ENCODE measurements around the gene ATL2. TPM values are rescaled to one million over a fixed set of nuclear protein-coding genes. Genes with fewer than 3 reads are reported as not detected.
"Not testable (repeated sequence)": the region's sequence is repeated elsewhere in the genome, so short reads cannot be mapped to it uniquely, and the experiment has no call there.

The ATL2 gene
- total RNA-seq, 1 donor from 2014 or later = 55.8 TPM

DNA sequence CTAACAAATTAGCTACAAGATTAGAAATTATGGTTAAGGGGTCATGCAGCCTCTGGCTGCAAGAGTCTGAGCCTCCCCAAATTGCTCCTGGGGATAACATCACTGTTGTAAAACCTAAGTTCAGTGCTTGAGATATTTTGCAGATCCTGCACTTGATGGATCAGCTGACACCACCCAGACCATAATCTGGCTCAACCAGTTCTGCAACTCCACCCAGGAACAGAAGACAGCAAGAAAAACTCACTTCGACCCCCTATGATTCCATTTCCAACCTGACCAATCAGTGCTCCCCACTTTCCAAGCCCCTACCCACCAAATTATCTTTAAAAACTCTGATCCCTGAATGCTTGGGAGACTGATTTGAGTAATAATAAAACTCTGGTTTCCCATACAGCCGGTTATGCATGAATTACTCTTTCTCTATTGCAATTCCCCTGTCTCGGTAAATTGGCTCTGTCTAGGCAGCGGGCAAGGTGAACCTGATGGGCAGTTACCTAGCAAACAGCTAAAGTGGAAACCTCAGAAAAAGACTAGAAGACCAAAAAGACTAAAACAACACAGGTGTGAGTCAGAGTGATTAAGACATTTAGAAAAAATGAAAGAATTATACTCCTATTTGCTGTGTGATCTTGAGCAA is 35.3 kb upstream of the ATL2 start:
- not testable (repeated sequence) for H3K9ac ChIP-seq (ENCODE audit: low read depth in 1 of 3, low read length in 3 of 3); H3K4me3 ChIP-seq (ENCODE audit: low read length in 3 of 3); H3K27me3 ChIP-seq (ENCODE audit: control insufficient read depth in 3 of 3, insufficient read depth in 3 of 3, low read length in 3 of 3); H3K4me1 ChIP-seq (ENCODE audit: control insufficient read depth in 3 of 3, insufficient read depth in 3 of 3, low read length in 3 of 3); H3K9me3 ChIP-seq (ENCODE audit: control insufficient read depth in 3 of 3, low read length in 3 of 3); H3K36me3 ChIP-seq (ENCODE audit: control insufficient read depth in 3 of 3, insufficient read depth in 3 of 3, low read length in 3 of 3); H3K27ac ChIP-seq (ENCODE audit: low read depth, low read length)

DNA sequence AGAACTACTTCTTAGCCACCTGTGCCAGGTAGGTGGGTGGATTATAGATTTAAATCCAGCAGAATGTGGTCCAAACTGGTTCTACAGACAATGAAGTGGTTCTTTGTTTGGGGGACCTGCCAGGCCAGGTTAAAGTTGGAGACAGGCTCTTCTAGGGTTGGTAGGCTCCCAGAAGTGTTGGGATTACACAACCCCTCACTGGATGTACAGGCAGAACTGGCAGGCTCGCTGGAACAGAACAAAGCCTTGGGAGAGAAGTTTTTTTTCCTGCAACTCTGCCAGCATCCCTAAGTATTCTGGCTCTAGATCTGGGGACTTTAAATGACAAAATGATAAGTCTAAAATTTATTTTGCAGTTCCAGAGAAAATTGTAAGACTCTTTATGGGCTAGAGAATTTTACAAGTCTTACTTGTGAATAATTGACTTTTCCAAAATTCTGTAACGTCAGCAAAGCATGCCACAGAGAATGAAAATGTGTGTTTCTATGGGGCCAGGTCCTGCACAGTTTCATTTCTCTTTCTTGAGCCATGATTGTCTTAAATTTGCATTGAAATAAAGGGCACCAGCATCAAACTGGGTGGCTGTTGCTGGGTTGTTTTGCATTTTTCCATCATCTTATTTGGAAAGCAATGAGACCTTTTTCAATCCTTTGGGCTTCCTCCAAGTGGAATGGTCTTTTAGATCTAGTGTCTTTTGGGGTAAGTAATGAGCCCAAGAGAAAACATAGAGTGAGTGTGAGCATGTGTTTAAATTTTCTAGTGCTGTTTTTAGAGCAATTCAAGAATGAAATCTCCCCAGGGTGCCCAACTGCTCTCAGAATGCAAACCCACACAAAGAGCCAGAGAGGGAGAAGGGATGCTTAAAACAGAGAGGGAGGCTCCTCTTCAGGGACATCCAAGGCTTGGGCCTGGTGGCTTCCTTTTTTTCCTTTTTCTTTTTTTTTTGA is 32.4 kb upstream of the ATL2 start:
- Histone ChIP-seq H3K36me3 (ENCODE audit: control insufficient read depth in 3 of 3, insufficient read depth in 3 of 3, low read length in 3 of 3) (no peaks in the 10 kb centered on the region), H3K27me3 (ENCODE audit: control insufficient read depth in 3 of 3, insufficient read depth in 3 of 3, low read length in 3 of 3) (no peaks in the 10 kb centered on the region), H3K9me3 (ENCODE audit: control insufficient read depth in 3 of 3, low read length in 3 of 3) (peaks cover 0 to 2% (median 0%) of the 10 kb centered on the region in 3 donors), H3K27ac (ENCODE audit: low read depth, low read length) (no peak overlapping the region), H3K4me3 (ENCODE audit: low read length in 3 of 3) (no peak overlapping the region), H3K9ac (ENCODE audit: low read depth in 1 of 3, low read length in 3 of 3) (no peak overlapping the region), H3K4me1 (ENCODE audit: control insufficient read depth in 3 of 3, insufficient read depth in 3 of 3, low read length in 3 of 3) (peaks cover 6 to 8% (median 8%) of the 10 kb centered on the region in 3 donors)

DNA sequence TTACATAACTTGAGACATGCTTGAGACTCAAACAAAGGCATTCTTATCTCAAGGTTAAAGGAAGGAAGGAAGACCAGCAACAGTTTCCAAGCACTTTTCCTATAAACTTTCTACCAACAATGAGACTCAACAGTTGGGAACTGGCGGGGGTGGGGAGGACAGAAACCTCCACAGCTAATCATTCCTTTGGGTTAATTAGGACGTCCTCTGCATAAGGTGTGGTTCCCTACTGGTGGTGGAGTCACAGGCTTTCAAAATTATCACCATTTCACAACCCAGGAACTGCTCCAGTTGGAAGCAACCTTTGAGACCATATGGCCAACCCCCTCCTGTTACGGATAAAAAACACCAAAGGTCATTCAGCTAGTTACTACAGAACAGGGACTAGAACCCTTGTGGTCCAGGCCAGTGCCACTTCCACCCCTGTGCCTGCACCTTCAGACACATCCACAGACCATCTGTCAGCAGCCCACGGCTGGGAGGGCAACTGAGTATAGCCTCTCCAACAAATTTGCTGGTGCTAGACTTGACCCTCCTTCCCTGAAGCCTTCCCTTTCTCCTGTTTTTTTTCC is 30.1 kb upstream of the ATL2 start:
- Histone ChIP-seq H3K9me3 (ENCODE audit: control insufficient read depth in 3 of 3, low read length in 3 of 3) (no peaks in the 10 kb centered on the region), H3K27me3 (ENCODE audit: control insufficient read depth in 3 of 3, insufficient read depth in 3 of 3, low read length in 3 of 3) (no peaks in the 10 kb centered on the region), H3K27ac (ENCODE audit: low read depth, low read length) (peak overlapping the region; percentile 6), H3K4me1 (ENCODE audit: control insufficient read depth in 3 of 3, insufficient read depth in 3 of 3, low read length in 3 of 3) (peaks cover 6 to 8% (median 8%) of the 10 kb centered on the region in 3 donors), H3K9ac (ENCODE audit: low read depth in 1 of 3, low read length in 3 of 3) (peak overlapping the region in 1 of 3 donors; percentile 5), H3K36me3 (ENCODE audit: control insufficient read depth in 3 of 3, insufficient read depth in 3 of 3, low read length in 3 of 3) (no peaks in the 10 kb centered on the region), H3K4me3 (ENCODE audit: low read length in 3 of 3) (no peak overlapping the region)

DNA sequence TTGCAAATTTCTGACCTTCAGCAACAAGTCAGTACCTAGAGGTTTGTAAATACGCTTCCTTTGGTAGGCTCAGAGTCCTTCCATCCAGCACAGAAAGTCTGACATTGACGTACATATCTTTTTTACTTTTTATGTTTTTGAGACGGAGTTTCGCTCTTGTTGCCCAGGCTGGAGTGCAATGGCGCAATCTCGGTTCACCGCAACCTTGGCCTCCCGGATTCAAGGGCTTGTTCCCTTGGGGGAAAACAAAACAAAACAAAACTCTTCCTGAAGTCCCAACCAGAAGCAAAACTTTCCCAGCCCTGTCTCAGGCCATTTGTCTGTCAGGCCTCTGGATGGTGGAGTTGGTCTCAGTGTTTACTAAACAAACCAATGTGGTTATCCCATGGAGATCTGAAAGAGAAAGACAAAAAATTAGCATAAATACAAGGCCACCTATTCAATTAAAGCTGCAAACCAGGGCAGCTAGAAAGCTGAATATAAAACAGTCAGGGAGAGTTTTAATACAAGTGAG is 29.6 kb upstream of the ATL2 start:
- Histone ChIP-seq H3K4me1 (ENCODE audit: control insufficient read depth in 3 of 3, insufficient read depth in 3 of 3, low read length in 3 of 3) (peaks cover 6 to 8% (median 8%) of the 10 kb centered on the region in 3 donors), H3K27me3 (ENCODE audit: control insufficient read depth in 3 of 3, insufficient read depth in 3 of 3, low read length in 3 of 3) (no peaks in the 10 kb centered on the region), H3K4me3 (ENCODE audit: low read length in 3 of 3) (no peak overlapping the region), H3K9me3 (ENCODE audit: control insufficient read depth in 3 of 3, low read length in 3 of 3) (no peaks in the 10 kb centered on the region), H3K9ac (ENCODE audit: low read depth in 1 of 3, low read length in 3 of 3) (peak overlapping the region in 1 of 3 donors; percentile 12), H3K27ac (ENCODE audit: low read depth, low read length) (peak overlapping the region; percentile 6), H3K36me3 (ENCODE audit: control insufficient read depth in 3 of 3, insufficient read depth in 3 of 3, low read length in 3 of 3) (no peaks in the 10 kb centered on the region)

DNA sequence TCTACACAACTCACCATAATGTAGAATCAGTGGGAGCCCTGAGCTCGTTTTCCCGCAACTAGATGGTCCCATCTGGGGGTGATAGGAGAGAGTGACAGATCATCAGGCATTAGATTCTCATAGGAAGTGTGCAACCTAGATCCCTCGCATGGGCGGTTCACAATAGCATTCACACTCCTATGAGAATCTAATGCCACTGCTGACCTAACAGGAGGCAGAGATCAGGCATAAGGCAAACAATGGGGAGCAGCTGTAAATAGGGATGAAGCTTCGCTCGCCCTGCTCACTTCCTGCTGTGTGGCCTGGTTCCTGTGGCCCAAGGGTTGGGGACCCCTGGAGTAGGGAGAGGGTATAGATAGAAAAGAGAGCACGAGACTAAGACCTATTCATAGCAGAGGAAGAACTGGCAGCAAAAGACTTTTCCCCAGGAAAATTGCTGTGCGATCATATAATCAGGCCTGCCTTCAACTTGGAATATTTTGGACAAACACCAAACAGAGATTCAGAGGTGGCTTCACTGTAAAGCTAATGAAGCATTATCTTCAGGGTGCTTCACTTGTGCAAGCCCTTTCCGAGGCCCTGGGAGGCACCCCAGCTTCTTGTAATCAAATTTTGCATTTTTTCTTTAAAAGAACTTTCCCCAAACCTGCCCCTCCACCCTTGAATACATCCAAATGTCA is 29.0 kb upstream of the ATL2 start:
- Histone ChIP-seq H3K4me1 (ENCODE audit: control insufficient read depth in 3 of 3, insufficient read depth in 3 of 3, low read length in 3 of 3) (peaks cover 6 to 8% (median 8%) of the 10 kb centered on the region in 3 donors), H3K27ac (ENCODE audit: low read depth, low read length) (peak overlapping the region; percentile 6), H3K36me3 (ENCODE audit: control insufficient read depth in 3 of 3, insufficient read depth in 3 of 3, low read length in 3 of 3) (no peaks in the 10 kb centered on the region)

DNA sequence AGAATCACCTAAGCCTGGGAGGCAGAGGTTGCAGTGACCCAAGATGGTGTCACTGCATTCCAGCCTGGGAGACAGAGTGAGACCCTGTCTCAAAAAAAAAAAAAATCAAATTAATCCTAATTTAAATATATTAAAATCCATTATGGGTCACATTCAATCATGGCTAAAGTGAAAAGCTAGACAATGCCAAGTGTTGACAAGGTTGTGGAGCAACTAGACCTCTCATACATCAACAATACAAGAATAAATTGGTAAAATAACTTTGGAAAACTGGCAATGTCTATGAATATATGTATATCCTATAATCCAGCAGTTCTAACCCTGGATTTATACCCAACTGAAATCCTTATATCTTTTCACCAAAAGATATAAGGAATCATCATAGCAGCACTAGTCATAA is 23.4 kb upstream of the ATL2 start:
- Histone ChIP-seq H3K9ac (ENCODE audit: low read depth in 1 of 3, low read length in 3 of 3) (no peak overlapping the region), H3K9me3 (ENCODE audit: control insufficient read depth in 3 of 3, low read length in 3 of 3) (no peaks in the 10 kb centered on the region), H3K27ac (ENCODE audit: low read depth, low read length) (no peak overlapping the region), H3K36me3 (ENCODE audit: control insufficient read depth in 3 of 3, insufficient read depth in 3 of 3, low read length in 3 of 3) (no peaks in the 10 kb centered on the region), H3K4me1 (ENCODE audit: control insufficient read depth in 3 of 3, insufficient read depth in 3 of 3, low read length in 3 of 3) (no peaks in the 10 kb centered on the region), H3K27me3 (ENCODE audit: control insufficient read depth in 3 of 3, insufficient read depth in 3 of 3, low read length in 3 of 3) (no peaks in the 10 kb centered on the region), H3K4me3 (ENCODE audit: low read length in 3 of 3) (no peak overlapping the region)

More for the DNA sequence above, 29.0 kb upstream of the ATL2 start:
- H3K4me3 ChIP-seq (ENCODE audit: low read length in 3 of 3) = no peak overlapping the region
- H3K9me3 ChIP-seq (ENCODE audit: control insufficient read depth in 3 of 3, low read length in 3 of 3) = no peaks in the 10 kb centered on the region
- H3K9ac ChIP-seq (ENCODE audit: low read depth in 1 of 3, low read length in 3 of 3) = peak overlapping the region in 2 of 3 donors; percentile 8 to 12
- H3K27me3 ChIP-seq (ENCODE audit: control insufficient read depth in 3 of 3, insufficient read depth in 3 of 3, low read length in 3 of 3) = no peaks in the 10 kb centered on the region

DNA sequence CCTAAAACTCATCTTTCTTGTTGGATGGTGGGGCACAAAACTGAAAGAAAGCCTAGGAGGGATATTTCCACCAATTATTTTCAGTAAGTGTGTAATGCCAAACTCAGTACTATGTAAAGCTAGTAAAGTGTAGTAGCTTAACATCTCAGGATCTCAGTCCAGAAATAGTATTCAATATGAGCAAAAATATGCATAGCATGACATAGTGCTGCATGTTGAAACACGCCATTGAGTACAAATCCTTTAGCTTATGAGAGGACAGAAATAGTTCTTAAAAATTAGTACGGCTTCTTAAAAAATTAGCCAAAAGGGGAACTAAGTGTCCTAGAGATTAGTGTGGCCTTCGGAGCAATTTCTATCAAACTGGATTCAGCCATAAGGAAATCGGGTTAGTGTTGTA is 21.7 kb upstream of the ATL2 start:
- Histone ChIP-seq H3K4me1 (ENCODE audit: control insufficient read depth in 3 of 3, insufficient read depth in 3 of 3, low read length in 3 of 3) (no peaks in the 10 kb centered on the region), H3K9me3 (ENCODE audit: control insufficient read depth in 3 of 3, low read length in 3 of 3) (no peaks in the 10 kb centered on the region), H3K27me3 (ENCODE audit: control insufficient read depth in 3 of 3, insufficient read depth in 3 of 3, low read length in 3 of 3) (no peaks in the 10 kb centered on the region), H3K4me3 (ENCODE audit: low read length in 3 of 3) (no peak overlapping the region), H3K36me3 (ENCODE audit: control insufficient read depth in 3 of 3, insufficient read depth in 3 of 3, low read length in 3 of 3) (no peaks in the 10 kb centered on the region), H3K9ac (ENCODE audit: low read depth in 1 of 3, low read length in 3 of 3) (no peak overlapping the region), H3K27ac (ENCODE audit: low read depth, low read length) (no peak overlapping the region)

DNA sequence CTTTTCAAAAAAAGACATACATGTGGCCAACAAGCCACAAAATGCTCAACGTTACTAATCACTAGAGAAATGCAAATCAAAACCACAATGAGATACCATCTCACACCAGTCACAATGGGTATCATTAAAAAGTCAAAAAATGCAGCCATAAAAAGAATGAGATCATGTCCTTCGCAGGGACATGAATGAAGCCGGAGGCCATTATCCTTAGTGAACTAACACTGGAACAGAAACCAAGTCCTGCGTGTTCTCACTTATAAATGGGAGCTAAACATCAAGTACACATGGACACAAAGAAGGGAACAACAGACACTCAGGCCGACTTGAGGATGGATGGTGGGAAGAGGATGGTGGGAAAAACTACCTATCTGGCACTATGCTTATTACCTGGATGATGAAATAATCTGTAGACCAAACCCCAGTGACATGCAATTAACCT is 17.8 kb upstream of the ATL2 start:
- H3K9me3 ChIP-seq (ENCODE audit: control insufficient read depth in 3 of 3, low read length in 3 of 3) = no peaks in the 10 kb centered on the region
- H3K4me1 ChIP-seq (ENCODE audit: control insufficient read depth in 3 of 3, insufficient read depth in 3 of 3, low read length in 3 of 3) = no peaks in the 10 kb centered on the region
- no peaks in the 10 kb centered on the region for H3K36me3 ChIP-seq (ENCODE audit: control insufficient read depth in 3 of 3, insufficient read depth in 3 of 3, low read length in 3 of 3)
- H3K4me3 ChIP-seq (ENCODE audit: low read length in 3 of 3) = no peak overlapping the region
- H3K27me3 ChIP-seq (ENCODE audit: control insufficient read depth in 3 of 3, insufficient read depth in 3 of 3, low read length in 3 of 3) = no peaks in the 10 kb centered on the region
- no peak overlapping the region for H3K27ac ChIP-seq (ENCODE audit: low read depth, low read length)
- no peak overlapping the region for H3K9ac ChIP-seq (ENCODE audit: low read depth in 1 of 3, low read length in 3 of 3)

DNA sequence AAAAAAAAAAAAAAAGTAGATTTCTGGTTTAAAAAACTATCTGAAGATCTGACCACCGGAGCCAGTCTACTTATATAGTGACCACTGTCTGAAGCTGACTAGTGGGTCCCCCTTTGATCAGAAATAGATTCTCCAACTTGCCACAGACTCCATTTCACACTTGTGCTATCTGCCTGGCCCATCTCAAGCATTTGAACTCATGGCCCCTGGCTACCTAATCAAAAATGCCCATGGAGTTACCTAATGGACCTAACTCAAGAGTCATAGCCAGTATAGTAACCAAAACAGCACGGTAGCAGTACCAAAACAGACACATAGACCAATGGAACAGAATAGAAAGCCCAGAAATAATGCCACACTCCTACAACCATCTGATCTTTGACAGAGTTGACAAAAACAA is 17.0 kb upstream of the ATL2 start:
- Histone ChIP-seq H3K27ac (ENCODE audit: low read depth, low read length) (no peak overlapping the region), H3K27me3 (ENCODE audit: control insufficient read depth in 3 of 3, insufficient read depth in 3 of 3, low read length in 3 of 3) (no peaks in the 10 kb centered on the region), H3K9ac (ENCODE audit: low read depth in 1 of 3, low read length in 3 of 3) (no peak overlapping the region)

More for the DNA sequence above, 17.0 kb upstream of the ATL2 start:
- Histone ChIP-seq H3K4me1 (ENCODE audit: control insufficient read depth in 3 of 3, insufficient read depth in 3 of 3, low read length in 3 of 3) (no peaks in the 10 kb centered on the region), H3K4me3 (ENCODE audit: low read length in 3 of 3) (no peak overlapping the region), H3K36me3 (ENCODE audit: control insufficient read depth in 3 of 3, insufficient read depth in 3 of 3, low read length in 3 of 3) (no peaks in the 10 kb centered on the region), H3K9me3 (ENCODE audit: control insufficient read depth in 3 of 3, low read length in 3 of 3) (no peaks in the 10 kb centered on the region)

All from skeletal muscle tissue (tissue), 4 donors.